DMS79 (cell line): ENCODE data around the gene SGK1.

Experiments used
- DNase-seq: peaks from one replicate; lab custom pipeline; 2025; lab: John Stamatoyannopoulos, UW

The SGK1 gene

DNA sequence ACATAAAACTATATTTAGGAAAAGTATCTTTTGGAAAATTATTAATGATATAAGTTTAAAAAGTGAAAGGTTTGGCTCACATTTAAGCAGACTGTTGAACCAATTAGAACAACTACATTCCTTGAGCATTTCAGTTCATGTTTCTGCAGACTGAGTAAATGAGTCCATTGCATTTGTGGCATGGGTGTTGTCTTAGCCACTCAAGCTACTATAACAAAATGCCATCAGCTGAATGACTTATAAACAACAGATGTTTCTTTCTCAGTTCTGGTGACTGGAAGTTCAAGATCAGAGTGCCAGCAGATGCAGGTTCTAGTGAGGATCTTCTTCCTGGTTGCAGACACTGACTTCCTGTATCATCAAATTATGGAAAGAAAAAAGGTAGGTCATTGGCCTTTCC, 198.4 kb downstream of the SGK1 start:
- DNase-seq, result no peak
